Testis (tissue), 3 donors: Measurements from ENCODE around the gene KIR3DL1. TPM values are rescaled to one million over a fixed set of nuclear protein-coding genes. Genes with fewer than 3 reads are reported as not detected.
"Not testable (repeated sequence)": the region's sequence is repeated elsewhere in the genome, so short reads cannot be mapped to it uniquely, and the experiment has no call there.

Experiments used
- DNase-seq: peaks from one replicate; pipeline ENCODE4 v3.0.0-alpha.2; 2019
- H3K27ac ChIP-seq, 2 donors: fragments of 200-600 bp; sonication (generic); one replicate each; pipeline ENCODE4 v1.5.1; 2019
- H3K27me3 ChIP-seq: fragments of 200-600 bp; sonication (generic); one replicate; pipeline ENCODE4 v1.5.1; 2019
- H3K36me3 ChIP-seq: fragments of 200-600 bp; sonication (generic); one replicate; pipeline ENCODE4 v1.5.1; 2017; ENCODE audit warnings: low read depth; ENCODE audit errors: missing control alignments
- H3K4me1 ChIP-seq: fragments of 200-600 bp; sonication (generic); one replicate; pipeline ENCODE4 v1.5.1; 2019
- H3K4me3 ChIP-seq, 2 donors: fragments of 200-600 bp; sonication (generic); one replicate each; pipeline ENCODE4 v1.5.1; 2017 to 2019
- H3K9me3 ChIP-seq: fragments of 200-600 bp; sonication (generic); one replicate; pipeline ENCODE4 v1.5.1; 2017
- POLR2A ChIP-seq: fragments of 450-650 bp; IDR thresholded peaks from one replicate; pipeline ENCODE4 v1.6.1; 2017; ENCODE audit warnings: antibody characterized with exemption, mild to moderate bottlenecking, moderate library complexity
- WGBS, 2 donors: methylation state at CpG; one replicate each; pipeline ENCODE4 v1.1.5; 2018; 5-methylcytosine and 5-hydroxymethylcytosine counted together
- intact Hi-C: fragments of 100-400 bp; cut with DNase I; formaldehyde crosslinking; loops from one replicate; pipeline ENCODE4 v1.15.1; 2023; ENCODE audit warnings: low total_unique reads
- polyA plus RNA-seq: library from polyadenylated mRNA; stranded (reverse); fragments of 350-450 nt; fragmentation: Illumina TruSeq; extraction: RNeasy Lipid Tissue Mini Kit (QIAGEN cat#74804); gene quantifications from one replicate; pipeline ENCODE4 v1.2.3, GENCODE V29; 2014; ENCODE audit warnings: low read depth, low replicate concordance; ENCODE audit not compliant: insufficient read depth
- total RNA-seq, 2 donors: library from RNA; depleted of rRNA; stranded (reverse); fragments of >200 nt; gene quantifications; one replicate each; pipeline ENCODE4 v1.2.3, GENCODE V29; 2016
- TF ChIP-seq, protein P1 (sequence below), 3 experiments: fragments of 450-650 bp in 2 of 3; fragments of 200-600 bp in 1 of 3; sonication (generic) in 1 of 3; IDR thresholded peaks; one replicate each; pipeline ENCODE4 v1.5.1; 2016 to 2019; ENCODE audit warnings: antibody characterized with exemption in 3 of 3, mild to moderate bottlenecking in 2 of 3, moderate library complexity in 1 of 3

Gene KIR3DL1
- total and polyA plus RNA-seq, 3 donors from 2014 or later, result not detected

DNA sequence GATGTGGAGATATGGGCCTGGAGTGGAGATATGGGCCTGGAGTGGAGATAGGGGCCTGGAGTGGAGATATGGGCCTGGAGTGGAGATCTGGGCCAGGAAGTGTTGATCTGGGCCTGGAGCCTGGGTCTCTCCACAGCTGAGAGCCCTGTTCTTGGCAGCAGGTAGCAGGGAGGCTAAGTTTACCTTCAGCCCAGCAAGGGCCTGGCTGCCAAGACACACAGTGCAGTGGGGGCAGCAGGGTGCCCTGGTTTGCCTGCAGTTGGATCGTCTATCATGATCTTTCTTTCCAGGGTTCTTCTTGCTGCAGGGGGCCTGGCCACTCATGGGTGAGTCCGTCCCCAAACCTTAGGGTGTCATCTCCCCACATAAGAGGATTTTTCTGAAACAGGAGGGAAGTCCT is 34.7 kb downstream of the KIR3DL1 start:
- Histone ChIP-seq H3K4me3 (no peak overlapping the region), H3K27ac (no peak overlapping the region), H3K27me3 (no peaks in the 10 kb centered on the region), H3K9me3 (no peaks in the 10 kb centered on the region), H3K4me1 (no peaks in the 10 kb centered on the region), H3K36me3 (no peaks in the 10 kb centered on the region)
- TF ChIP-seq, protein P1, sequence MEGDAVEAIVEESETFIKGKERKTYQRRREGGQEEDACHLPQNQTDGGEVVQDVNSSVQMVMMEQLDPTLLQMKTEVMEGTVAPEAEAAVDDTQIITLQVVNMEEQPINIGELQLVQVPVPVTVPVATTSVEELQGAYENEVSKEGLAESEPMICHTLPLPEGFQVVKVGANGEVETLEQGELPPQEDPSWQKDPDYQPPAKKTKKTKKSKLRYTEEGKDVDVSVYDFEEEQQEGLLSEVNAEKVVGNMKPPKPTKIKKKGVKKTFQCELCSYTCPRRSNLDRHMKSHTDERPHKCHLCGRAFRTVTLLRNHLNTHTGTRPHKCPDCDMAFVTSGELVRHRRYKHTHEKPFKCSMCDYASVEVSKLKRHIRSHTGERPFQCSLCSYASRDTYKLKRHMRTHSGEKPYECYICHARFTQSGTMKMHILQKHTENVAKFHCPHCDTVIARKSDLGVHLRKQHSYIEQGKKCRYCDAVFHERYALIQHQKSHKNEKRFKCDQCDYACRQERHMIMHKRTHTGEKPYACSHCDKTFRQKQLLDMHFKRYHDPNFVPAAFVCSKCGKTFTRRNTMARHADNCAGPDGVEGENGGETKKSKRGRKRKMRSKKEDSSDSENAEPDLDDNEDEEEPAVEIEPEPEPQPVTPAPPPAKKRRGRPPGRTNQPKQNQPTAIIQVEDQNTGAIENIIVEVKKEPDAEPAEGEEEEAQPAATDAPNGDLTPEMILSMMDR (IDR thresholded peaks at IDR 0.05), result no peak
- intact Hi-C loops, result no loop called here
- 67 to 86% methylated on average over 1 to 2 of the region's 2 CpGs for WGBS, 2 donors
- DNase-seq, result no peak

- WGBS, 2 donors, result 80 to 87% methylated on average over 6 to 7 of the region's 7 CpGs
- no peak for DNase-seq
- intact Hi-C loops, result no loop called here
- H3K36me3 ChIP-seq, result no peaks in the 10 kb centered on the region
- H3K27me3 ChIP-seq, result no peaks in the 10 kb centered on the region
- no peak overlapping the region for H3K27ac ChIP-seq
- no peaks in the 10 kb centered on the region for H3K9me3 ChIP-seq
- no peak overlapping the region for H3K4me3 ChIP-seq
- TF ChIP-seq, protein P1 (IDR thresholded peaks at IDR 0.05), result no peak
- TF ChIP-seq POLR2A, result no peak
- H3K4me1 ChIP-seq, result no peaks in the 10 kb centered on the region
Measured at GRCh38 chr19:54851353-54851752, 35.1 kb downstream of the KIR3DL1 start.

DNA sequence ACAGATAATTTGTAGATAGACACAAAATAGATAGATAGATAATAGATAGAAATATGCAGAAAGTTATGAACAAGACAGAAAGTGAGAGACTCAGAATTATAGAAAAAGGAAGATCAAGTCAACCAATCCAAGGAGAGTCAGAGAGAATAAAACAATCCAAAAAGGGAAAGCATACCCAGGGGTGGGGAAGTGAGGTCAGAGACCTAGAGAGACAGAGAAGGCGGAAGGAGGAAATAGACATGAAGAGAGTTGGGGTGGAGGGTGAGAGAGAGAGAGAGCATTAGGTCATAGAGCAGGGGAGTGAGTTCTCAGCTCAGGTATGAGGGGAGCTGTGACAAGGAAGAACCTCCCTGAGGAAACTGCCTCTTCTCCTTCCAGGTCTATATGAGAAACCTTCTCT is 39.0 kb downstream of the KIR3DL1 start:
- H3K36me3 ChIP-seq, H3K9me3 ChIP-seq, intact Hi-C loops, H3K27ac ChIP-seq, DNase-seq, H3K4me1 ChIP-seq, H3K4me3 ChIP-seq, H3K27me3 ChIP-seq: not testable (repeated sequence)
- 70 to 76% methylated on average over 1 of the region's 1 CpG for WGBS, 2 donors

DNA sequence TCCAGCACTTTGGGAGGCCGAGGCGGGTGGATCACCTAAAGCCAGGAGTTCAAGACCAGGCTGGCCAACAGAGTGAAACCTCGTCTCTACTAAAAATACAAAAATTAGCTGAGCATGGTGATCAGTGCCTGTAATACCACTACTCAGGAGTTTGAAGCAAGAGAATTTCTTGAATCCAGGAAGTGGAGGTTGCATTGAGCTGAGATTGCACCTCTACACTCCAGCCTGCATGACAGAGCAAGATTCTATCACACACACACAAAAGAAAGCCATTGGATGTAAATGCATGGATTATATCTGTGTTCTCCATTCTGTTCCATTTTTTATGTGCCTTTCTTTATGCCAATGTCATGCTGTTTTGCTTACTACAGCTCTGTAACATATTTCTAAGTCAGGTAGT is 42.2 kb downstream of the KIR3DL1 start:
- H3K27me3 ChIP-seq, DNase-seq, H3K9me3 ChIP-seq, H3K27ac ChIP-seq, H3K4me3 ChIP-seq, H3K4me1 ChIP-seq, H3K36me3 ChIP-seq, intact Hi-C loops: not testable (repeated sequence)
- 82 to 95% methylated on average over 3 of the region's 3 CpGs for WGBS, 2 donors

- H3K9me3 ChIP-seq, DNase-seq, H3K27me3 ChIP-seq, H3K27ac ChIP-seq, H3K4me1 ChIP-seq, intact Hi-C loops, H3K36me3 ChIP-seq, H3K4me3 ChIP-seq: not testable (repeated sequence)
- 69 to 75% methylated on average over 7 of the region's 7 CpGs for whole genome bisulfite sequencing, 2 donors
Measured at GRCh38 chr19:54859421-54859820, 43.2 kb downstream of the KIR3DL1 start.

- H3K27ac ChIP-seq, DNase-seq, H3K9me3 ChIP-seq, H3K4me3 ChIP-seq, H3K4me1 ChIP-seq, intact Hi-C loops, H3K27me3 ChIP-seq, H3K36me3 ChIP-seq: not testable (repeated sequence)
- 100% methylated on average over 1 to 2 of the region's 3 CpGs for WGBS, 2 donors
Measured at GRCh38 chr19:54863459-54863858, 47.2 kb downstream of the KIR3DL1 start.

- WGBS, 2 donors, result 83 to 84% methylated on average over 3 of the region's 3 CpGs
- TF ChIP-seq POLR2A, result no peak
- TF ChIP-seq, protein P1 (IDR thresholded peaks at IDR 0.05), result no peak
- no peaks in the 10 kb centered on the region for H3K27me3 ChIP-seq
- no peak for DNase-seq
- no peaks in the 10 kb centered on the region for H3K36me3 ChIP-seq
- H3K27ac ChIP-seq, result no peak overlapping the region
- H3K9me3 ChIP-seq, result no peaks in the 10 kb centered on the region
- no peak overlapping the region for H3K4me3 ChIP-seq
- intact Hi-C loops, result no loop called here
- H3K4me1 ChIP-seq, result no peaks in the 10 kb centered on the region
Measured at GRCh38 chr19:54871696-54872095, 55.4 kb downstream of the KIR3DL1 start.
